Putamen (tissue), 1 donor: ENCODE results near the gene TDRD12.

Experiments
- DNase-seq: peaks from one replicate; pipeline ENCODE4 v3.0.0-alpha.2; 2016; ENCODE audit warnings: low spot score

Gene TDRD12

DNA sequence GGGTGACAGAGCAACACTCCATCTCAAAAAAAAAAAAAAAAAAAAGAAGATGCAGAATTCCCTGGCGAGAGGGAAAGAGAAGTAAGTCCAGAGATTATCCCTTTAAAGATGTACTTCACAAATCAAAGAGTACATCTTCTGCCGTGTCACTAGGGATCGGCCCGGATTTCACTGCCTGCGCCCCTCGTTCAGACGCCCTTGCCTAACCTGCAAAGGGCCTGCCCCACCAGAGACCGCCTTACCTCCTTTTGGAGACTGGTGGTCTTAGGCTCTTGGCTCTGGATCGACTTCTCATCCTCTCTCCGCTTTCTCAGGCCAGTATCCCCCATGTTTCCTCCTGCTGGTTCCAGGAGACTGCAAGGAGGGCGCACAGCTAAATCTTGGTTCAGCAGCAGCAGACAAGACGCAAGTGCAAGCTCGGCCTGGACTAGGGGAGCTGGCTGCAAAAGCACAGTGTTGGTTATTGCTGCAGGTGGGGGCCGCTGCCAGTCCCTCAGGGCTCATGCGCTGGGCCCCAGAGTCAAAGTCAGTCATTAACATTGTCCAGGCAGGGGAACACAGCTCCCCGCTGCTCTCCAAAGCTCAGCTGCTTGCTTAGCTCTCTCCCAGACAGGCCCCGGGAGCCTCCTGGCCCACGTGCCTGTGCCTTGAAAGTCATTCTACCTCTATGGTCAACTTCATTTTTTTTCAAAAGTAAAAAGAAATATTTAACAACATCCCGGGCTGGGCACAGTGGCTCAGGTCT is 148.8 kb downstream of the TDRD12 start:
- DNase-seq, result no peak

DNA sequence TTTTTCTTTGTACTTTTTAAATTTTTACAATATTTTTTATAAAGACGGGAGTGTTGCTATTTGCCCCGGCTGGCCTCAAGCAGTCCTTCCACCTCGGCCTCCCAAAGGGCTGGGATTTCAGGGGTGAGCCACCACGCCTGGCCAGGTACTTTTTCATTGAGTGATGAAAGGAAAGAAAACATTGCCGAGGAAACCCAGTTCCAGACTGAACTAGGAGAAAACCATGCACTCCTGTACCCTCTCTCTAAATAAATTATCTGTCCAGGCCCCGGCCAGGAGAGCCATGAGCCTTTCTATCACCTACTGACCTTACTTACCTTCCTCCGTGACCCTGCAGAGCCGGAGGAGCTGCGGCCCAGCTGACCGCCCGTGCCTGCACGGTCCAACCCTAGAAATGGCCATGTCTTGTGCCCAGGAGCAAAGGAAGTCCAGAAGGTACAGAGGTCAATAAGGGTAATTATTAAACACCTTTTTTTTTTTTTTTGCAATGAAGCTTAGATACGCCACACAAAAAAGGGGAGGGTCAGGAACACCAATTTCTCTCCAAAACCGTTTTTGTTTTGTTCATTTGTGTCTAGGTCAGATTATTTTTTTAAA is 149.9 kb downstream of the TDRD12 start, which contains the start of gene SLC7A9:
TSS of gene SLC7A9 (minus strand) at position 399 of the 597 bp plus-strand sequence. CDS start 1,233 bp downstream, outside the sequence.
- no peak for DNase-seq

- DNase-seq, result no peak
These were observed 150.5 kb downstream of the TDRD12 start for GRCh38 chr19:32869966-32870573.

- no peak for DNase-seq
These were observed 151.4 kb downstream of the TDRD12 start for GRCh38 chr19:32870981-32871451.

GRCh38 chr19:32872391-32872790 is 152.8 kb downstream of the TDRD12 start:
- DNase-seq, result no peak

DNA sequence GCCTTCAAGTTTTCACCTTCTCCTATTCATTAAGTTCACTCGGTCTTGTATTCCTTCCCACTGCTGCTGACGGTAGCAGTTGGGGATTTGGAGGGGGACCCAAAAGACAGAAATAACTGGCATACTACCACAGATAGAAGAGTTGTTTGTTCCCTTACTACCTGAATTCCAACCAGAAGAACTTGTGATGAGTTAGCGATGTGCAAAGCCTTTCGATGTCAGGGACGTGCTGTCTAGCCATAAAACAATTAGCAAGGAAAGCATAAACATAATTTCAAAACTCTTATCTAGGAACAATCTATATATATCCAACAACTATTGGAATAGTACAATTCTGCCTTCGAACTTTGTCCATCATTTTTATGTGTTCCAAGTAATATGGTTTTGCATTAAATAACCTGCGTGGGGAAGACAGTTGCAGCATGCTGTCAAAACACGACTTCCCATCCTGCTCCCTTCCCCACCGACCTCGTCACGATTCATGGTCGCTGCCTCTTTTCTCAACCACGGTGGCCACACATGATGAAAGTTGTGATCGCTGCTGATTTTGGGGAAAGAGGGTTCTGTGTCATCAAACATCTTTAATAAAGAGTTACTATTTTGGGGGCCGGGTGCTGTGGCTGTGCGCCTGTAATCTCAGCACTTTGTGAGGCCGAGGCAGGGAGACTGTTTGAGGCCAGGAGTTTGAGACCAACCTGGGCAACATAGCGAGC is 153.8 kb downstream of the TDRD12 start:
- DNase-seq, result no peak

DNA sequence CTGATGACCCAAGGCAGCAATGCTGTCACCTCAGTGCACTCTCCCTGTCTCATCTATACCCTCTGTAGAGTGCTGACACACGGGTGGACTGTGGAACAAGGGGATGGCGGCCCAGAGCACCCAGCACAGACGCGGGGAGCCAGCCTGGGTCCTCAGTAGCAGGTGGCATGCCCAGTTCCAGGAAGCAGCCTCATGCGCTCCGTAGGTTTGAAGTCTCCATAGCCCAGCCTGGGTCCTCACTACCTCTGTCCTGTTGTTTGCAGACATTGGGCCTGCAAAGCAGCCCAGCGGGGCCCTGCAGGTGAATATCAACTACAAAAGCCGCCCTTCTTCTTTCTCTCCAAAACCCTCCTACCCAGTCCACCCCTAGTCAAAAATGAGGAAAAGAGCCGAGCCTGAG is 155.0 kb downstream of the TDRD12 start:
- no peak for DNase-seq

GRCh38 chr19:32875428-32875827 is 155.9 kb downstream of the TDRD12 start:
- no peak for DNase-seq

DNA sequence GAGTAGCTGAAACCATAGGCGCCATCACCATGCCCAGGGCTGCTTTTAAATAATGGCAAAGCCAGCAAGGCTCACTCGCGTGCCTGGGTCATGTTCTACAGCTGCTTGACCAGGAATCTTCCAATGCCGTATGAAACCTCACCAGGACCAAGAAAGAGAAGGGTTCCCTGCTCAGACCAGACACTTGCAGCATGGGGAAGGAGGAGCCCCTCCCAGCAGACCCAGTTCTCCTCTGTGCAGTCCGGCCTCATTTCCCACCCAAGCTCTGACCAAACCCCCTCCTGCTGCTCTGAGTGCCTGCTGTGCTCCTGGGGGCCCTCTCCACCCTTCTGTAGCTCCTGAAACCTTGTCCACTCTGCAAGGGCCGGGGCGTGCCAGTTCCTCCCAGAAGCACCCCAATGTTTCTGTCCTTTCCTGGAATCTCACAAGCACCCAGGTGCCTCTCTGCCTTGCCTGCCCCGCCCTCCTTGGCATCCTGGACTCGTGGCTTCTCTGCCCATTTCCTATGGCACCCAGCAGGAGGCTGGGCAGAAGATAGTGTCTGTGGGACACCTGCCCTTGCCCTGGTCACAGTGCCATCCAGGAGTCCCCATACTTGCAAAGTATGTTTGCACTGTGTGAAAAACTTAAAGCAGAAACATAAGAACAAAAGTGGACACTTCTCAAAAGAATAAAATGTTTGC is 156.8 kb downstream of the TDRD12 start:
- DNase-seq, result no peak

DNA sequence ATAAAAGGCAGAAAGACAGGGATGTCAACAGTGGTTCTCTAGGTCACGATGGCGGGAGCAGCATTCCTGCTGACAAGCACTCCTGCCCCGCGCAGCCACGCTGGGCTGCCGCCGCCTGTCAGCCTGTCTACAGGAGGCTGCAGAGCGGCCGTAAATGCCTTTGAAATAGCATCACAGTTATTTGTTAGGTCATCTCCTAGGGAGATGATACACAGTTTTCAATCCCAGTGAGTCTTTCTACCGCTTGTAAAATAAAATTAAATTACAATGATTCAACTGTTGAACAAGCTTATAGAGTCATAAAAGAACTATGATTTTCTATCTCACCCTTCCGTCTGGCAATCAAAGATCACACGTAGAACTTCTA is 157.3 kb downstream of the TDRD12 start:
- no peak for DNase-seq
